Mucosa of descending colon (tissue), 3 donors: ENCODE data around the gene PRAME. TPM values are rescaled to one million over a fixed set of nuclear protein-coding genes. Genes with fewer than 3 reads are reported as not detected.
"Not testable (repeated sequence)": the region's sequence is repeated elsewhere in the genome, so short reads cannot be mapped to it uniquely, and the experiment has no call there.

Experiments used
- ATAC-seq: fragments of 200-7000 bp; cut with Tn5 transposase; one replicate; pipeline ENCODE4 v1.9.1; 2020; ENCODE audit warnings: mild to moderate bottlenecking, moderate library complexity
- DNase-seq, 3 donors: peaks; one replicate each; pipeline ENCODE4 v3.0.0-alpha.2; 2020
- H3K36me3 ChIP-seq: fragments of 200-600 bp; one replicate; pipeline ENCODE4 v1.8.0; 2021; ENCODE audit warnings: low read depth, mild to moderate bottlenecking
- H3K4me1 ChIP-seq: fragments of 200-600 bp; one replicate; pipeline ENCODE4 v1.8.0; 2021; ENCODE audit warnings: low read depth, mild to moderate bottlenecking
- H3K4me3 ChIP-seq: fragments of 200-600 bp; one replicate; pipeline ENCODE4 v1.8.0; 2021; ENCODE audit warnings: mild to moderate bottlenecking
- H3K9me3 ChIP-seq: fragments of 200-600 bp; one replicate; pipeline ENCODE4 v1.8.0; 2021; ENCODE audit warnings: mild to moderate bottlenecking
- CTCF ChIP-seq: fragments of 200-600 bp; IDR thresholded peaks from one replicate; pipeline ENCODE4 v1.8.0; 2022; ENCODE audit warnings: antibody characterized with exemption, mild to moderate bottlenecking
- intact Hi-C, 2 donors: fragments of 100-400 bp; cut with DNase I in 1 of 2; cut with micrococcal nuclease in 1 of 2; formaldehyde crosslinking; loops; one replicate each; pipeline versions ENCODE4 v1.11.0 to v1.11.1; 2022; cut with DNase I, micrococcal nuclease
- total RNA-seq, 3 donors: library from RNA; stranded (reverse); fragmentation: NEBNext Ultra II Directional in 2 of 3; extraction: Animal tissue kit (Norgen Biotek cat#: 25700) in 2 of 3; gene quantifications; one replicate each; pipeline versions ENCODE4 v1.2.1 to v1.2.4, GENCODE V29; 2021 to 2023
- donor health status: DM: no; HTN: no; CAD: no; lungs with moderate emphysema.
- donor health status: DM: no; HTN: no; CAD: no.
- donor health status: DM: no; HTN: yes; CAD: no.

PRAME gene
- total RNA-seq, 3 donors from 2014 or later = 0.22 TPM; not detected in 2

GRCh38 chr22:22584722-22585121, 25.7 kb upstream of the PRAME start:
- Histone ChIP-seq H3K4me1 (no peaks in the 10 kb centered on the region), H3K4me3 (no peak overlapping the region), H3K36me3 (no peaks in the 10 kb centered on the region), H3K9me3 (no peaks in the 10 kb centered on the region)
- ATAC-seq (no peak), DNase-seq (no peak)
- TF ChIP-seq CTCF = no peak
- intact Hi-C loops = no loop called here

GRCh38 chr22:22583030-22583429, 24.0 kb upstream of the PRAME start:
- TF ChIP-seq CTCF = no peak
- intact Hi-C loops = no loop called here
- ATAC-seq (no peak), DNase-seq (no peak)
- no peak overlapping the region for H3K4me3 ChIP-seq
- no peaks in the 10 kb centered on the region for H3K36me3 ChIP-seq
- H3K9me3 ChIP-seq = no peaks in the 10 kb centered on the region
- no peaks in the 10 kb centered on the region for H3K4me1 ChIP-seq

- intact Hi-C loops, H3K4me1 ChIP-seq, DNase-seq, H3K4me3 ChIP-seq, H3K9me3 ChIP-seq, H3K36me3 ChIP-seq, ATAC-seq: not testable (repeated sequence)
Observed at GRCh38 chr22:22581524-22581923, 22.5 kb upstream of the PRAME start.

GRCh38 chr22:22579869-22580604, 21.0 kb upstream of the PRAME start:
- no peaks in the 10 kb centered on the region for H3K4me1 ChIP-seq
- no peaks in the 10 kb centered on the region for H3K9me3 ChIP-seq
- intact Hi-C loops = no loop called here
- TF ChIP-seq CTCF = no peak
- H3K4me3 ChIP-seq = no peak overlapping the region
- DNase-seq (no peak), ATAC-seq (no peak)
- no peaks in the 10 kb centered on the region for H3K36me3 ChIP-seq

GRCh38 chr22:22578702-22579424, 19.8 kb upstream of the PRAME start:
- ATAC-seq = no peak
- no peaks in the 10 kb centered on the region for H3K36me3 ChIP-seq
- intact Hi-C loops = no loop called here
- no peak for DNase-seq
- H3K9me3 ChIP-seq = no peaks in the 10 kb centered on the region
- TF ChIP-seq CTCF = no peak
- H3K4me1 ChIP-seq = no peaks in the 10 kb centered on the region
- H3K4me3 ChIP-seq = no peak overlapping the region

- no peak for DNase-seq
- no peak for TF ChIP-seq CTCF
- Histone ChIP-seq H3K4me3 (no peak overlapping the region), H3K4me1 (no peaks in the 10 kb centered on the region), H3K9me3 (no peaks in the 10 kb centered on the region), H3K36me3 (no peaks in the 10 kb centered on the region)
- intact Hi-C loops = no loop called here
- no peak for ATAC-seq
Observed at GRCh38 chr22:22576989-22577427, 17.9 kb upstream of the PRAME start.
